ENCODE results near the gene DLX6.

Gene DLX6

DNA sequence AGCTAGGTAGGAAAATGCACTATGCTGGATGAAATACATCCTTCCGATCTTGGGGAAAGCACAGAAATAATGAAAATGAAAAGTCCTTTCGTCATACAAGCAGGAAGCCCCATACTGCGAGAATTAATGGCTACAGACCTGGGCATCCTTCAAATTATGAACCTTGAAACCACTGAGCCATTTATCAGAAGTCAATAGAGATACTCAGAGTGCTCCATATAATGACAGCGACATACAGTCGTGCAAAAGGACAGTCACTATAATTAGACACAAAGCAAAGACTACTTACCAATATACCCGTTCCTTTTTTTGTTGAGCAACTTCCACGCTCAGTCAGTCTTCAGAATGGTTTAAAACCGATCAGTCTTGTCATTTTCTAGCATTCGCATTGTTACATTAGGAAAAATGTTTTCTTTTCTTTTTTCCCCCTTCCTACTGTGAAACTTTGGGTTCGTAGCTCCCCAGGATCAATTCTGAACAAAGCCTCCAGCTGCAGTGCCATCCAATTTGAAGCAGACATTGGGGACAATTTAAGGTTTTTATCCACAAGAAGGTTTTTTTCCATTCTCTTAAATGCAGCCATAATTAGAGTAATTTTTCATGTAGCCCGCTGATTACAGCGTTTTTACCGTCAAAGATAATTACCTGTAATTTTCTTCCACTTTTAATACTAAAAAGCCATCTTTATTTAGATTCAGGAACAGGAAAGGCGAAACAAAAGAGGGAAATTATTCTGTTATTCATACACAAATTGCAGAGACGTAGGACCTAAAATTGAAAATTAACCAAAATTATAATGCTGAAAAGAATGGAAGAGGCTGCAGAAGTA is 6.4 kb downstream of the DLX6 start:
- Mint-ChIP-seq H3K27me3 (ENCODE audit: low read depth) (peaks cover 96% of the 10 kb centered on the region), H3K4me1 (ENCODE audit: low read depth) (no peaks in the 10 kb centered on the region), H3K36me3 (ENCODE audit: low read depth) (no peaks in the 10 kb centered on the region), H3K9me3 (no peaks in the 10 kb centered on the region), H3K27ac (no peak overlapping the region), H3K4me3 (no peak overlapping the region)
- no peak for DNase-seq (ENCODE audit: low spot score)

- no peaks in the 10 kb centered on the region for H3K4me1 Mint-ChIP-seq (ENCODE audit: low read depth)
- H3K27ac Mint-ChIP-seq: no peak overlapping the region
- no peak for DNase-seq (ENCODE audit: low spot score)
- H3K4me3 Mint-ChIP-seq: no peak overlapping the region
- H3K9me3 Mint-ChIP-seq: no peaks in the 10 kb centered on the region
- H3K36me3 Mint-ChIP-seq (ENCODE audit: low read depth): peaks cover 2% of the 10 kb centered on the region
- H3K27me3 Mint-ChIP-seq (ENCODE audit: low read depth): peaks cover 96% of the 10 kb centered on the region
These were observed 7.2 kb downstream of the DLX6 start for GRCh38 chr7:97012365-97013133.

- peaks cover 2% of the 10 kb centered on the region for H3K36me3 Mint-ChIP-seq (ENCODE audit: low read depth)
- no peaks in the 10 kb centered on the region for H3K9me3 Mint-ChIP-seq
- DNase-seq (ENCODE audit: low spot score): no peak
- peaks cover 96% of the 10 kb centered on the region for H3K27me3 Mint-ChIP-seq (ENCODE audit: low read depth)
- H3K27ac Mint-ChIP-seq: no peak overlapping the region
- H3K4me3 Mint-ChIP-seq: no peak overlapping the region
- no peaks in the 10 kb centered on the region for H3K4me1 Mint-ChIP-seq (ENCODE audit: low read depth)
These were observed 7.9 kb downstream of the DLX6 start for GRCh38 chr7:97013134-97013844.

- peaks cover 96% of the 10 kb centered on the region for H3K27me3 Mint-ChIP-seq (ENCODE audit: low read depth)
- H3K27ac Mint-ChIP-seq: no peak overlapping the region
- no peak for DNase-seq (ENCODE audit: low spot score)
- H3K36me3 Mint-ChIP-seq (ENCODE audit: low read depth): peaks cover 2% of the 10 kb centered on the region
- no peaks in the 10 kb centered on the region for H3K4me1 Mint-ChIP-seq (ENCODE audit: low read depth)
- no peak overlapping the region for H3K4me3 Mint-ChIP-seq
- no peaks in the 10 kb centered on the region for H3K9me3 Mint-ChIP-seq
These were observed 8.4 kb downstream of the DLX6 start for GRCh38 chr7:97013845-97014134.

DNA sequence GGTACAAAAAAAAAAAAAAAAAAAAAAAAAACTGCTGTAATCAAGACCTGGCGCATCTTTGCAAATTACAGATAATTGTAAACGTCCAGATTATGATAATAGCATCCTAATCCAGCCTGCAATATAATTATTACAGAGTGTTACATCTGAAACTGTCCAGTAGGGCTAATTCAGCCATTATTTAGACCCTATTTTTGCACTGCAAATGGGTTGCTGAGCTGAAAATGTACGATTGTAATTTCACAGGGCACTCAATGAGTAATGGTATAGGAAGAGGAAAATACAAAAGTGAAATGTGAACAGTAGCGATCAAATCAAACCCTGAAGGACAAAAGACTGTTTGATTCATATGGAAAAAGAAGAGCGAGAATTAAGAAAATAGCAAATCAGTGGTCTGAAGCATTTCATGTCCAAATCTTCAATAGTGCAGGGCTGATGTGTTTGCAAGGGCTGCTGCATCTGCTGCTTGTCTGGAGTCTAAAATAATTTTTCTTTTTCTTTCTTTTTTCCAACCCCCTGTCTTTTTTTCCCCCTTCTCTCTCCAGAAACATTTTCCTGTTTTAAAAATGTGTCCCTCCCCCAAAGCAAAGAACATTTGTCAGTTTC is 8.9 kb downstream of the DLX6 start:
- Mint-ChIP-seq H3K27me3 (ENCODE audit: low read depth) (peaks cover 97% of the 10 kb centered on the region), H3K27ac (no peak overlapping the region)

GRCh38 chr7:97015279-97015678 is 9.9 kb downstream of the DLX6 start:
- H3K9me3 Mint-ChIP-seq: no peaks in the 10 kb centered on the region
- H3K27me3 Mint-ChIP-seq (ENCODE audit: low read depth): peaks cover 97% of the 10 kb centered on the region
- H3K27ac Mint-ChIP-seq: no peak overlapping the region
- no peak overlapping the region for H3K4me3 Mint-ChIP-seq
- DNase-seq (ENCODE audit: low spot score): no peak
- H3K36me3 Mint-ChIP-seq (ENCODE audit: low read depth): peaks cover 2% of the 10 kb centered on the region
- no peaks in the 10 kb centered on the region for H3K4me1 Mint-ChIP-seq (ENCODE audit: low read depth)

More for the DNA sequence above, 8.9 kb downstream of the DLX6 start:
- Mint-ChIP-seq H3K9me3 (no peaks in the 10 kb centered on the region), H3K4me3 (no peak overlapping the region), H3K4me1 (ENCODE audit: low read depth) (no peaks in the 10 kb centered on the region), H3K36me3 (ENCODE audit: low read depth) (peaks cover 2% of the 10 kb centered on the region)
- no peak for DNase-seq (ENCODE audit: low spot score)

GRCh38 chr7:97015756-97016380 is 10.5 kb downstream of the DLX6 start:
- no peak overlapping the region for H3K4me3 Mint-ChIP-seq
- peaks cover 3% of the 10 kb centered on the region for H3K4me1 Mint-ChIP-seq (ENCODE audit: low read depth)
- peaks cover 98% of the 10 kb centered on the region for H3K27me3 Mint-ChIP-seq (ENCODE audit: low read depth)
- peaks cover 2% of the 10 kb centered on the region for H3K36me3 Mint-ChIP-seq (ENCODE audit: low read depth)
- H3K9me3 Mint-ChIP-seq: no peaks in the 10 kb centered on the region
- DNase-seq (ENCODE audit: low spot score): no peak
- no peak overlapping the region for H3K27ac Mint-ChIP-seq

DNA sequence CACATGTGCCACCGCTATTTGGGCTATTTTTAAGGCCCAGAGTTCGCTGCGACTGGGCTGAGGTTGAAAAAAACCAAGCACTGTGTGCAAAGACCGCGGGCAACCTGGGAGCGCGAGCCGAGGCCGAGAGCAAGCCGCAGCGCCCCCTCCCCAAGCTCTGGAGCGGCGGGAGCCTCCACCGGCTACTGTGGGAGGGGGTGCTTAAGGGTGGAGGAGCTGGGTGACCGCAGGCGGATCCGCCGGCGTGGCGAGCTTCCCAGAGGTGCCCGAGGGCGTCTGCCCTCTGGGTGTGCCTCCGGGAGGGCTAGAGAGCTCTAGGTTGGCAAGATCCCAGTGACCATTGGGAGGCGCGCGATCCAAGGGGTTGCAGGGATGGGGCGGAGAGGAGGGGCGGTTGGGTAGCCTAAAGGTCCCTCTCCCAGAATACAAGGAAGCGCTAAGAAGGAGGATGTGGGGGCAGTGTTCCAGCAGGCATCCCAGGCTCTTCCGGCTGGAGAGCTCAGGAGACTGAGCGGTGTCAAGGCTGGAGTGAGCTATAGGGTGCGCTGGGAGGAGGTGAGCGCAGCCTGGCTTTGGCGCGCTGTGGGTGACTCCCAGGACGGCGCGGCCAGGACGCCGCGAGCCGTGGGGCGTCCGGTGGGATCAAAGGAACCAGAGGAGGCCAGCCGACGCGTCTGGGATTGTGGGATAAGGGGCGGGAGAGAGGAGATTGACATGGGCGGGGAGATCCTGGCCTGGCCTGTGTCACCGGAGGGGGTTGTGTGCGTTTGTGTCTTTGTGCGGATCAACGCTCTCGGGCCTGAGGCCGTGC is 11.2 kb downstream of the DLX6 start:
- Mint-ChIP-seq H3K27ac (no peak overlapping the region), H3K4me1 (ENCODE audit: low read depth) (peaks cover 3% of the 10 kb centered on the region), H3K4me3 (no peak overlapping the region), H3K9me3 (no peaks in the 10 kb centered on the region), H3K27me3 (ENCODE audit: low read depth) (peaks cover 95% of the 10 kb centered on the region), H3K36me3 (ENCODE audit: low read depth) (peaks cover 2% of the 10 kb centered on the region)
- no peak for DNase-seq (ENCODE audit: low spot score)

DNA sequence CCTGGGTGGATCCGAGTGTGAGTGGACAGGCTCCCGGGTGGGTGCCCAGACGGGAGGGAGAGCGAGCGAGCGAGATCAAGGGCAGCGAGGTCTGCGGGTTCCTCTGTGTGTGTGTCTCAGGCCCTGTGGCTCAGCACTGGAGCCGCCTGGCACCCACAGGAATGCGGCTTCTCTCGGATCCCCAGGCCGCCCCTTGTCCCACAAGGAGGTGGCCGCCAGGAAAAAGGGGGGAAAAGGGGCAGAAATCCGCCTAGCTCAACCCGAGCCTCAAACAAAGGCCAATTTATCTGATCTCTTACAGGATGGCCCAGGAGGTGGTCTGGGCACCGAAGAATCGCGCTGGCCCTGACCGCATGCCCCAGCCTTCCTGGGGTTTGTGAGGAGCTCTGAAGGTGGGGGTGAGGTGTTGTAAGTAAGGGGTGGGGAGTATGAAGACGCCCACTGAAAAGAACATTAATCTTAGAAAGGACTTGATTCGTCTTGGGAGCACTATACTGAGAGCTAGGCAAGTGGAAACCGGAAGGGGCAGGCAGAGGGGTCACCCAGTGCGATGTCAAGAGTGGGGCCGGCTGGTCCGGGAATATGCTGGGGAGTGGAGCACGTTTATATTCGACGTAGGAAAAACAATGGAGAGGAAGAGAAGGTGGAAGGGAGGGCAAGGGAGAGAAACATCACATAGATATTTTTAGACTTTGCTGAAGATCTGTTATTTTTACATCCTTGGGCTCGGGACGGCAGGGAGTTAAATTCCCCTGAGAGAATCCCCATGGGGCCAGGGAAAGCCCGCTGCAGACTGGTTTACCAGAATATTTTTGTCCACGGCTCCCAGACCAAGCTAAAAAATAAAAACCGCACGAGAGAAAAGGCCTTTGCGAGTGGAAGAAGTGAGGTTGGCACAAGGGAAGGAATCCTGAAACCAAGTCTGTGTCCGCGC is 12.1 kb downstream of the DLX6 start:
- peaks cover 6% of the 10 kb centered on the region for H3K36me3 Mint-ChIP-seq (ENCODE audit: low read depth)
- no peak overlapping the region for H3K4me3 Mint-ChIP-seq
- peak overlapping the region; percentile 6 for H3K27ac Mint-ChIP-seq
- H3K4me1 Mint-ChIP-seq (ENCODE audit: low read depth): peaks cover 7% of the 10 kb centered on the region
- no peaks in the 10 kb centered on the region for H3K9me3 Mint-ChIP-seq
- H3K27me3 Mint-ChIP-seq (ENCODE audit: low read depth): peaks cover 96% of the 10 kb centered on the region
- no peak for DNase-seq (ENCODE audit: low spot score)

GRCh38 chr7:97018126-97018601 is 12.8 kb downstream of the DLX6 start:
- Mint-ChIP-seq H3K4me3 (no peak overlapping the region), H3K9me3 (no peaks in the 10 kb centered on the region), H3K27me3 (ENCODE audit: low read depth) (peaks cover 96% of the 10 kb centered on the region), H3K4me1 (ENCODE audit: low read depth) (peaks cover 12% of the 10 kb centered on the region), H3K27ac (no peak overlapping the region), H3K36me3 (ENCODE audit: low read depth) (peaks cover 10% of the 10 kb centered on the region)
- DNase-seq (ENCODE audit: low spot score): no peak

DNA sequence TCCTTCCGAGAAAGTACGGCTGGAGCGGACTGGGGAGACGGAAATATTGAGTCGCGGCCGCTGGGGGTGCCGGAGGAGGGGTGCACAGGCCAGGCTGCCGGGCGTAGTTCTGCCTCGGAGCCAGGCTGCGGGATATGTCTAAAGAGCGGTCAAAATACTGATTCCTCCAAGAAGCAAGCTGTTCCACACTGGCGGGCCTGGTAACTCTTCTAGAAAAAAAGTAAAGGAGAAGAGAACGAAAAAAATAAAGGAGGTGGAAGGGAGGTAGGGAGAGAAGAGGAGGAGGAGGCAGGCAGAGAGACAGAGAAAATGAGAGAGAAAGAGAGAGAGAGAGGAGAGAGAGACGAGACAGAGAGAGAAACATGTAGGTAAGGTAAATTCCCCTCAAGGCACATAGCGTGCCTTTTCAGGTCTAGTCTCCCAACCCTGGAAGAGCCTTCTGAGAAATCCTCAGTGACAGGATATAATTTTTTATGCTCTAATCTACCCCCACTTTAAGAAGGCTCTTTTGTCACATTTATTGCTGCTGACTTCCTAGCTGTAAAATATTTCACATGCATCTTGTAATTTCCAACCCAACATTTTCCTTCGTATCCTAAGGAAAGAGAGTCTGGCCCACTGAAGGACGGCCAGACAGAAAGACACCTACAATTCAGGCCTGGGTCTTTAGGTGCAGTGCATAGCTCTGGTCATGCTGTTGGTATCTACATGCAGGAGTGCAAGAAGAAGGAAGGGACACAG is 13.6 kb downstream of the DLX6 start:
- no peak for DNase-seq (ENCODE audit: low spot score)
- Mint-ChIP-seq H3K27ac (no peak overlapping the region), H3K9me3 (no peaks in the 10 kb centered on the region), H3K4me3 (no peak overlapping the region), H3K36me3 (ENCODE audit: low read depth) (peaks cover 10% of the 10 kb centered on the region), H3K27me3 (ENCODE audit: low read depth) (peaks cover 96% of the 10 kb centered on the region), H3K4me1 (ENCODE audit: low read depth) (peaks cover 12% of the 10 kb centered on the region)
